ENCODE data around the gene THUMPD3.

Gene THUMPD3

DNA sequence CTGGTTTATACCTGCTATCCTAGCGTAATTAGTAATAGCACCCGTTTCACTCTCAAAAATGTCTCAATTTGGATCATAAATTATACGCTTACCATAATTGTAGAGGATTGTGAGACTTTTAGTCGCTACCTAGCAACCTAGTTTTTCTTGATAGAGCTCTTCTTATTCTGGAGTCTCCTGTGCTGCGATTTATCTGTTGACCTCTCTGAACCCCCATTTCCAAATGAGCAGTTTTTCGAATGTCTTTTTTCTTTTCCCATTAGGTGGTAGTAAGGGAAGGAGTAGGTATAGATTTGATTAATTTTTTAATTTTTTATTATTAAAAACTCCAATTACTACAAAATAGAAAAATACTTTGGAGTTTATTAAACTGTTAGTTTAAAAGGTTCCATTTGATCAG lies 45.2 kb downstream of the THUMPD3 start:
- Mint-ChIP-seq H3K4me1 (peaks cover 41% of the 10 kb centered on the region), H3K9me3 (no peaks in the 10 kb centered on the region), H3K27ac (no peak overlapping the region), H3K27me3 (no peaks in the 10 kb centered on the region), H3K36me3 (peaks cover 13% of the 10 kb centered on the region), H3K4me3 (no peak overlapping the region)
- CTCF ChIA-PET, result no interaction called here
- no peak for DNase-seq

DNA sequence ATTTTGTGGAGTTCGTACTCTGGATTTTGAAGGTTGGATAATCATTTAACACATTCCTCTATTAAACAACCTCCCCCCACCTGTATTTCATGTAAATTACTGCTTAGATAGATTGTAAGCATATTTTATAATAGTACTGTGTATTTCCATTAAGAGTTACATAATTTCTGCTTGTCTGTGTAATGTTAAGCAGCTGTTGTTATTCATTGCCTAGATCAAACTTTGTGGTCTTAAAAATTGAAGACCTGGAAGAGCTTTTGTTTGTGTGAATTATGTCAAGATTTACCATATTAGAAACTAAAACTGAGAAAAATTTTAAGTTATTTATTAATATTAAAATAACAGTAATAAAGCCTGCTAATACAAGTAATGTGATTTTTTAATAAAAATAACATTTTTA lies 45.7 kb downstream of the THUMPD3 start:
- no peak overlapping the region for H3K27ac Mint-ChIP-seq
- CTCF ChIA-PET, result no interaction called here

DNA sequence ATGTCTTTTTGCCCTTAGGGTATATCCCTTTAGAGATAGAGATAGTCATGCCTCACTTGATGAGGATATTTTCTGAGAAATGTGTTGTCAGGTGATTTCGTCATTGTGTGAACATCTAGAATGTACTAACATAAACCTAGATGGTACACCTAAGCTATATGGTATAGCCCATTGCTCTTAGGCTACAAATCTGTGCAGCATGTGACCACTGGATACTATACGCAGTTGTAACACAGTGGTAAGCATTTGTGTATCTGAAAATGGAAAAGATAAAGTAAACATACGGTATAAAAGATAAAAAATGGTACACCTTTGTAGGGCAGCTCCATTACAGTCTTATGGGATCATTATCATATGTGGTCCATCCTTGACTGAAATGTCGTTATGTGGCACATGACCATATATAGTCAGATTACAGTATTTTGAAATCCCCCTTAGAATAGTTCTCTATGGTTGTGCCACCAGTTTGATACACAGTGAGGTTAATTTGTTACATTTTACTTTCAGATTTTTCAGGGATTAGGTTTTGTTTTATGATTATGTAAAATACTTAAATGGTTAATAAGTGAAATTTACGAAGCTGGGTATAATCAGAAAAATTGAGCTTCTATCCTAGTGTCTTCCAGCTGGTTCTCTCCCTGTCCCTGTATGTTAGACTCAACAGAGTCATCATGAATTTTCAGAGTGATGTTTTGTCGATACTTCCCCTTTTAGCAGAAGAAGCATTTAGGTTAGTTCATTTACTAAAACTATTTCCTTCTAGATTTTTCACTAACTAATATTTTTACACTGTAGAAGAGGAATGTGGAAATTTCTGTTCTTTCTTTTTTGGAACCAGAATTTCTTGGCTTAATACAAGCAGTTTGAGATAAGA lies 47.4 kb downstream of the THUMPD3 start:
- no peaks in the 10 kb centered on the region for H3K9me3 Mint-ChIP-seq
- CTCF ChIA-PET, result no interaction called here
- no peak for DNase-seq
- peaks cover 22% of the 10 kb centered on the region for H3K36me3 Mint-ChIP-seq
- no peak overlapping the region for H3K4me3 Mint-ChIP-seq
- no peak overlapping the region for H3K27ac Mint-ChIP-seq
- H3K27me3 Mint-ChIP-seq, result no peaks in the 10 kb centered on the region
- H3K4me1 Mint-ChIP-seq, result peaks cover 36% of the 10 kb centered on the region

More for the DNA sequence above, 45.7 kb downstream of the THUMPD3 start:
- H3K9me3 Mint-ChIP-seq, result no peaks in the 10 kb centered on the region
- no peak for DNase-seq
- no peak overlapping the region for H3K4me3 Mint-ChIP-seq
- no peaks in the 10 kb centered on the region for H3K27me3 Mint-ChIP-seq
- peaks cover 42% of the 10 kb centered on the region for H3K4me1 Mint-ChIP-seq
- H3K36me3 Mint-ChIP-seq, result peaks cover 16% of the 10 kb centered on the region

DNA sequence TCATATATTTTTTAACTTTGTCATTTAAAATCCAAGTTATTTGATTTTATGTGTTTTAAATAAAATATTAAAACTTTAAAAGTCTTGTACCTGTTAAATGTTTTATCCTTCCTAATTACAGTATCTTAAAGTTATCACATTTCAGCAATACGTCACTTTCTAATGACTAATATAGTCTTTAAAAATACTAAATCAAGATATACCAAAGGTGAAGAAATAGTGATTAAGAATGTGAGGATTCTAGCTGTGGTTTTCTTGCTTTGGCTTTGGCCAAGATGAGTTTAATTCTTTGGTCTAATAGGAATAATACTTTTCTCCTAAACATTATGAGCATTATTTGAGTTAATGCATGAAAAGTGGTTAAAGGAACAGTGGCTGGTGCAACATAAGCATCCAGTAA lies 48.4 kb downstream of the THUMPD3 start:
- CTCF ChIA-PET, result no interaction called here
- H3K36me3 Mint-ChIP-seq, result peaks cover 24% of the 10 kb centered on the region
- no peak for DNase-seq
- no peak overlapping the region for H3K27ac Mint-ChIP-seq
- H3K4me3 Mint-ChIP-seq, result no peak overlapping the region
- H3K4me1 Mint-ChIP-seq, result peaks cover 31% of the 10 kb centered on the region
- no peaks in the 10 kb centered on the region for H3K9me3 Mint-ChIP-seq
- H3K27me3 Mint-ChIP-seq, result no peaks in the 10 kb centered on the region

DNA sequence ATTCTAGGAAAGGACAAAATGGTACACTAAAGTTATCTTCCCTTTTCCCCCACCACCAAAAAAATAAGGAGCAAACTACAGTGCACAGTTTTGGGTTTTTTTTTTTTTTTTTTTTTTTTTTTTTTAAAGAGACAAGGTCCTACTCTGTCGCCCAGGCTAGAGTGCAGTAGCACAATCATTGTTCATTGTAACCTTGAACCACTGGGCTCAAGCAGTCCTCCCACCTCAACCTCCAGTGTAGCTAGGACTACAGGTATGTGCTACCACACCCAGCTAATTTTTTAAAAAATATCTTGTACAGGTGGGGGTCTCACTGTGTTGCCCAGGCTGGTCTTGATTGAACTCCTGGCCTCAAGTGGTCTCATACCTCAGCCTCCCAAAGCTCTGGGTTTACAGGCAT lies 49.4 kb downstream of the THUMPD3 start:
- Mint-ChIP-seq H3K36me3 (peaks cover 24% of the 10 kb centered on the region), H3K4me3 (no peak overlapping the region), H3K4me1 (peaks cover 26% of the 10 kb centered on the region), H3K9me3 (no peaks in the 10 kb centered on the region), H3K27me3 (no peaks in the 10 kb centered on the region), H3K27ac (no peak overlapping the region)
- no peak for DNase-seq
- CTCF ChIA-PET, result no interaction called here

DNA sequence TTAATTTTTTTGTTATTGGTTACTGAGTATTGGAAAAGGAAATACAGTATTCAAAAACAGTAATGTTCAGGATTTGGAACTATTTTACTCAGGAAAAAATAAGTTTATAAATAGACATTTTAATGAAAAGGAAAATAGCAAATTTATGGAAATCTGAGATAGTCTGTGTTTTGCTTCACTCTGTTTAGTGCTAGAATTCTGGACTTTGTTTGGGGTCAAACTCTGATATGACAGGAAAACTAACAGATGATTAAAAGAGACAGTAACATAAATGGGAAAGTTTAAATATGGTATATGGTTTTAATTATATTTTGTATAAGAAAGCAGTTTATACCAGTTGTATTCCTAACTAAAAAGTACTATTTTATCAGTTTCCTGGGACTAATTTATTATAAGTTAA lies 52.0 kb downstream of the THUMPD3 start:
- no peak overlapping the region for H3K27ac Mint-ChIP-seq
- peaks cover 23% of the 10 kb centered on the region for H3K4me1 Mint-ChIP-seq
- CTCF ChIA-PET, result no interaction called here
- H3K36me3 Mint-ChIP-seq, result peaks cover 18% of the 10 kb centered on the region
- DNase-seq, result no peak
- H3K4me3 Mint-ChIP-seq, result no peak overlapping the region
- no peaks in the 10 kb centered on the region for H3K9me3 Mint-ChIP-seq
- no peaks in the 10 kb centered on the region for H3K27me3 Mint-ChIP-seq

DNA sequence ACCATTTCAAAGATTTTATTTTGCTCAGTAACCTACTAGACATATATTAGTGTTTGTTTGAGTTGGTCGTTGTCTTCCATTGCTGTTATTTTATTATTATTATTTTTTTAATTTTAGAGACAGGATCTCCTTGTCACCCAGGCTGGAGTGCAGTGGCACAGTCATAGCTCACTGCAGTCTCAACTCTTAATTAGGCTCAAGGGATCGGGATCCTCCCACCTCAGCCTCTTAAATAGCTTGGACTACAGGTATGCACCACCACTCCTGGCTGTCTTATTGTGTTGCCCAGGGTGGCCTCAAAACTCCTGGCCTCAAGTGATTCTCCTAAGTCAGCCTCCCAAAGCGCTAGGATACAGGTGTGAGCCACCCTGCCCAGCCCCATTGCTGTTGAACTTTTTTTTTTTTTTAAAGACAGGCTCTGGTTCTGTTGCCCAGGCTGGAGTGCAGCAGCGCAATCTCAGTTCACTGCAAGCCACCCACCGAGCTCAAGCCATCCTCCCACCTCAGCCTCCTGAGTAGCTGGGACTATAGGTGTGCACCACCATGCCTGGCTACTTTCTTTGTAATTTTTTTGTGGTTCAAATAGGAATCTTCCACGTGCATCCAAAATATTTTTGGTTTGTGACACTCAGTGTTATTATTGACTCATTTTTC lies 52.8 kb downstream of the THUMPD3 start:
- peaks cover 20% of the 10 kb centered on the region for H3K4me1 Mint-ChIP-seq

DNA sequence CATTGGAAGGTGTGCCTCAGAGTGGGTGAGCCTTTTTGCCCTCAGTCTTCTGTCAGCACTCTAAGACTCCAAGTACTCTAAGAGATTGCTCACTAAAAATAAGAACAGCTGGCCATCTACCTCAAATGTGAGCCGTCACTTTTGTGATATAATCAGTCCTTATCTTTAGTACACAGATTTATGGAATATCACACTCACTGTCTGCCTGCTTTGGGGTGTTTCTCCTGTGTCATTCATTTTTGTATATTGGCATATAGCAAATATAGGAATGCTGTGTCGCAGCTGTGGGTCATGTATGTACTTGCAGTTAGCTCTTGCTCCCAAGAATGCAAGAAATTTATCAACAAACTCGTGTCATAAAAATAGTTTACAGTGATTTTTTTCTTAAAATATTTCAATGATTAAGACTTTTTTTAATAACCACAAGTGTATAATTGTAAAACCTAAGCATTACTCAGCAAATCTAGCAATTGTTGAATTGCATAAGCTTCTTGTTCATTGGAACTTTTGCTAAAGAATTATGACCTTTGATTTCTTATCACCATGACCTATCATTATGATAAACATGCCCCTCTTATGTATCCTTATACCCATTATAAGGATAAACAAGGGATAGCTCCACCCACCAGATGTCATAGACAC lies 53.4 kb downstream of the THUMPD3 start:
- Mint-ChIP-seq H3K27me3 (no peaks in the 10 kb centered on the region), H3K4me3 (no peak overlapping the region), H3K36me3 (peaks cover 16% of the 10 kb centered on the region), H3K27ac (no peak overlapping the region), H3K4me1 (peaks cover 24% of the 10 kb centered on the region), H3K9me3 (no peaks in the 10 kb centered on the region)
- CTCF ChIA-PET, result interaction anchor here (0.8 to 1.2 kb wide), 4 partner anchors 13 to 64 kb away, joined by 3 to 4 read pairs (median 3); no protein-coding TSS in a partner anchor
- DNase-seq, result no peak

More for the DNA sequence above, 52.8 kb downstream of the THUMPD3 start:
- no peak overlapping the region for H3K27ac Mint-ChIP-seq
- CTCF ChIA-PET, result interaction anchor here (0.8 to 1.0 kb wide), 2 partner anchors 62 to 64 kb away, joined by 3 to 4 read pairs; no protein-coding TSS in a partner anchor
- peaks cover 16% of the 10 kb centered on the region for H3K36me3 Mint-ChIP-seq
- no peaks in the 10 kb centered on the region for H3K27me3 Mint-ChIP-seq
- H3K9me3 Mint-ChIP-seq, result no peaks in the 10 kb centered on the region
- no peak for DNase-seq
- H3K4me3 Mint-ChIP-seq, result no peak overlapping the region

DNA sequence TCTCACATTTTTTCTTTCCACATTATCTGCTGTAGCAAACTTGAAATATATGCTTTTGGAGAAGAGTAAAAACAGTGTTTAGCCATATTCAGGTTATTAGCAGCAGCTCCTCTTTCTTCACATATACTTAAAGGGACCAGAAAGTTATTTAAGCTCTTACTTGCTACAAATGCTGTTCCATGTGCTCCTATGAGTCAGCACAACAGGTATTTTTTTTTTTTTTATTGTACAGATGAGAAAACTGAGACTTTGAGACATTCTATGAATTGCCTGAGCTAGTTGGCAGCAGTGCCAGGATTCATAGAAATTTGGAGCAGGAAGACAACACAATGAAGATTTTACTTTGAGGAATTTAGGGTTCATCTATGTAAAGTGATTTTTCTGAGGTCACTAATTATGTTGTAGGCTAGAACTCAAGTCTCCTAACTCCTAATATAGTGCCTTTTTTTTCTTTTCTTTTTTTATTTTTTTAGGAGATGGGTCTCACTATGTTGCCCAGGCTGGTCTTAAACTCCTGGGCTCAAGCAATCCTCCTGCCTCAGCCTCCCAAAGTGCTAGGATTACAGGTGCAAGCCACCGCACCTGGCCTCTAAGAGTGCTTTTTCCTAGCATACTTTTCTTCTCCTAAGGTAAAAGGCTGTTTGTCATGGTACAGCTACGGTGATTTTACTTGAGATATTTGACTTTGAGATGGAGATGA lies 58.1 kb downstream of the THUMPD3 start:
- Mint-ChIP-seq H3K27ac (peak overlapping the region; percentile 53), H3K36me3 (peaks cover 16% of the 10 kb centered on the region), H3K27me3 (no peaks in the 10 kb centered on the region), H3K9me3 (no peaks in the 10 kb centered on the region), H3K4me3 (no peak overlapping the region), H3K4me1 (peaks cover 22% of the 10 kb centered on the region)
- no peak for DNase-seq
- CTCF ChIA-PET, result interaction anchor here (0.6 to 2.7 kb wide), 4 partner anchors 15 to 525 kb away, joined by 3 to 10 read pairs (median 4); no protein-coding TSS in a partner anchor

DNA sequence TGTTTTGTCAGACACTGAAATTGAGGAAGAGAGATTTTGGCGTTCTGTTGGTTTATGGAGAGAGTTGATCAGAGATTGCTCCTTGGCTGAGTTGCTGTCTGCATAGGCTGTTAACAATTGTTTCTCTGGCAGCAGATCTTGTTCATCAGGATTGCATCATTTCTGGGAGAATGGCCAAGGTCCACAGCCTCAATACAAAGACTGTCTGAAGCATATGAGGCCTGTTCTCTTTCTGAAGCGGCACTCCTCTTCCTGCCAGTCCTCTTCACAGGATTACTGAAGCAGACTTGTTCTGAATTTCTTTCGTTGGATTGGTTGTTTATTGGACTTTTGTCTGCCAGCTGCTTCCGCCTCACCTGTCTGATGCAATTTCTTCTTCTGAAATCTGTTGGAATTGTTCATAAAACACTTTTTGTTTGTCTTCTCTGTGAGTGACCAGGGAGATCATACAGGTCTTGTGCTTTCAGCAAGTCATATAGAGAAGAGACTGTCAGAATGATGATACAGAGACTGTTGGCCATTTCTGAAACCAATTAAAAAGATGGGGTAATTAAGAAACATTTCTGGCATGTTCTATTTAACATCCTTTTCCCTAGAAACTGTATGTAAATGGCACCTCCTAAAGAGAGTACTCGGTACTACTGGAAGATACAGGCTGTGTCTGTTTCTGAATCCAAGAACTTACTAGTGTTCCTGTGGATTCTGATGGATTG lies 60.0 kb downstream of the THUMPD3 start:
- Mint-ChIP-seq H3K4me1 (peaks cover 20% of the 10 kb centered on the region), H3K9me3 (no peaks in the 10 kb centered on the region), H3K27ac (peak overlapping the region; percentile 35), H3K36me3 (peaks cover 24% of the 10 kb centered on the region), H3K27me3 (no peaks in the 10 kb centered on the region), H3K4me3 (no peak overlapping the region)
- DNase-seq, result no peak
- CTCF ChIA-PET, result interaction anchor here (0.7 to 2.7 kb wide), 5 partner anchors 19 to 120 kb away, joined by 3 to 10 read pairs (median 3); no protein-coding TSS in a partner anchor

DNA sequence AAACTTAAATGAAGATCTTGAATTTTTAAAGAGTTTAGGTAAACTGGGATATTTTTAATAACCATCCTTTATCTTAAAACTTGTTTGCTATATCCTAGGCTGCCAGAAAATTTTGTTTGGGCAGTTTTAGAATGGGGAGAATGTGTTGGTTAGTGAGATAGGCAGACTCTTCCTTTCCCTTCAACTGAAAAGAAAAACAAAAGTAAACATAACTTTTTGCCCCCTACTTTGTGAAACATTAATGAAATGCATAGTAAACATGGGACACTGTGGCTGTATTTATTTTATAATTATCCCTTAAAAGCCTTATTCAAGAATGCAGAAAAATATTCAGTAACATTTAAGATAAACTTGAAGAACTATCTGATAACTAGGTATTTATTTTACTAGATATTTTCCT lies 65.6 kb downstream of the THUMPD3 start:
- no peak overlapping the region for H3K27ac Mint-ChIP-seq
- no peaks in the 10 kb centered on the region for H3K4me1 Mint-ChIP-seq
- H3K9me3 Mint-ChIP-seq, result no peaks in the 10 kb centered on the region
- no peaks in the 10 kb centered on the region for H3K27me3 Mint-ChIP-seq
- DNase-seq, result no peak
- H3K36me3 Mint-ChIP-seq, result peaks cover 64% of the 10 kb centered on the region
- CTCF ChIA-PET, result no interaction called here
- no peak overlapping the region for H3K4me3 Mint-ChIP-seq

DNA sequence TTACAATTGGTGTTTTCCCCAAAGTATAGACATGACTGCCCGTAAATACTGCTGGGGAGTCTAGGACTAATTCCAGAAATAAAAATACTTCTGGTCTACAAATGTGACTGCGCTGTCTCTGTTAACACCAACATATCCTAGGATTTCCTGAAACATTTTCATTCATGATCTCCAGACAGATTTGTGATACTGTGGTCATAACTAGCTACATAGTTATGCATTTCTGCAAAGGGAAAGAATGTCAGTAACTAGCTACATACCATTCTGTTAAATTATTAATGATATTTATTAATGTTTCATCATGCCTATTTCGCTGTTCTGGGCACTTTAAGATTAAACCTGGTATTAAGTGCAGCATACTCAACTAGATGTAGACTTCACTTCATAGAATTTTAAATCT lies 67.9 kb downstream of the THUMPD3 start:
- H3K9me3 Mint-ChIP-seq, result no peaks in the 10 kb centered on the region
- no peaks in the 10 kb centered on the region for H3K27me3 Mint-ChIP-seq
- H3K36me3 Mint-ChIP-seq, result peaks cover 71% of the 10 kb centered on the region
- CTCF ChIA-PET, result interaction anchor here (1.3 kb wide), 1 partner anchor 14 kb away, joined by 3 read pairs; no protein-coding TSS in a partner anchor
- no peak overlapping the region for H3K4me3 Mint-ChIP-seq
- no peak overlapping the region for H3K27ac Mint-ChIP-seq
- no peaks in the 10 kb centered on the region for H3K4me1 Mint-ChIP-seq
- no peak for DNase-seq

DNA sequence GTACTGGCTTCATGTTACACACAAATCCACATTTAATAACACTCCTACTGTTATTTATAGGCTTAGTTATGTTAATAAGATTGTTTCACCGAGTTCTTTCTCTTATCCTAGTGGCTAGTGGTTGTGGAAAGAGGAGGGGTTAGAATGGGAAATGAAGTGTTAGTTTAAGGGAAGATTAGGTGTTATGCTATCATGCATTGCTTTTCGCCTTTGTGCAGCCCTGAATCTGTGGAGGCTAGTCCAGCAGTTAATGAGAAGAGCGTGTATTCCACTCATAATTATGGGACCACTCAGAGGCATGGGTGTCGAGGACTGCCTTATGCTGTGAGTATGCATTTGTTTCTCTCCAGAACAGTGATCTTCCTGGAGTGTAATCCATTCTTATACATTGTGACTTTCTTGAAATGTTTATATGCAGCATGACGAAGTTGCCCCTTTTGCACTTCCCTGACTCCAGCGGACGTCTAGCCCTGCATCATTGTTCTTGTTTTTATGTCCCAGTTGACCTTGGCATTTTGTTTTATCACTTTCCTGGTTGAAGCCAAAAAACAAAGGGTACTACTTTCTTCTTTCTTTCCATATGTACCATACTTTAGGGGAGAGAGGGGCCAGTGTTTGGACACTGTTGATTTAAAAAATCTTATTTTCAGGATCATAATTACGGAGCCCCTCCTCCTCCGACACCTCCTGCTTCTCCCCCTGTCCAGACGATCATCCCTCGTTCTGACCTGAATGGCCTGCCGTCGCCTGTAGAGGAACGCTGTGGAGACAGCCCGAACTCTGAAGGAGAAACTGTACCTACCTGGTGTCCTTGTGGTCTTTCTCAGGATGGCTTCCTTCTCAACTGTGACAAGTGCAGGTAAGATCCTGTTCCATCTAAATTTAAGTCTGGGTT lies 71.0 kb downstream of the THUMPD3 start:
- H3K9me3 Mint-ChIP-seq, result no peaks in the 10 kb centered on the region
- no peak overlapping the region for H3K27ac Mint-ChIP-seq
- H3K4me1 Mint-ChIP-seq, result no peaks in the 10 kb centered on the region
- peaks cover 62% of the 10 kb centered on the region for H3K36me3 Mint-ChIP-seq
- CTCF ChIA-PET, result no interaction called here
- H3K4me3 Mint-ChIP-seq, result no peak overlapping the region
- no peaks in the 10 kb centered on the region for H3K27me3 Mint-ChIP-seq
- no peak for DNase-seq
